Sigmoid colon (tissue), 4 donors: ENCODE measurements around the gene TSC2.

Source experiments
- EP300 ChIP-seq, 4 donors: sonication (generic); formaldehyde crosslinking; IDR thresholded peaks; one replicate each; pipeline ENCODE4 v1.6.1; 2017; ENCODE audit warnings: antibody characterized with exemption in 4 of 4
- POLR2AphosphoS5 ChIP-seq, 4 donors: sonication (generic); formaldehyde crosslinking; IDR thresholded peaks; one replicate each; pipeline ENCODE4 v1.6.1; 2017; ENCODE audit warnings: antibody characterized with exemption in 4 of 4
- TF ChIP-seq, protein P1 (sequence below), 4 experiments: fragments of 450-650 bp in 3 of 4; fragments of 200-600 bp in 1 of 4; IDR thresholded peaks; one replicate each; pipeline ENCODE4 v1.5.1; 2016 to 2019; ENCODE audit warnings: antibody characterized with exemption in 4 of 4, mild to moderate bottlenecking in 3 of 4, moderate library complexity in 2 of 4

DNA sequence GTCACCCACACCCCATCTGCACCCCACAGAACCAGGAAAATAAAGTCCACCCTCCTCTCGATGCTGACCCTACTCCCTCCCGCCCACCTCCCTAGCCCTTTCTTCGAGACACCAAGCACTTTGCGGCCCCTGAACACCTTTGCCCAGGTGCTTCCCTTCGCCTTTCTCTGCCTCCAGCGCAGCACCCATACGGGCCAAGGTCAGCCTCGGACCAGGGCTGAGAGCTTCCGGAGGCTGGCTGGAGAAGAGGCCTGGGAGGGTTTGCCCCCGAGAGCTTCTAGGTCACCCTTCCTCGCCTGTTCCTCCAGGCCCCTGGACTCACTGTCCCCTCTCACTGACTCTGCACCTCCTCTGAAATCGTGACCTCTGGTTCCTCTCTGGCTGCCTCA lies 23.8 kb upstream of the TSC2 start:
- no peak for TF ChIP-seq POLR2AphosphoS5 (IDR thresholded peaks at IDR 0.05)
- TF ChIP-seq, protein P1, sequence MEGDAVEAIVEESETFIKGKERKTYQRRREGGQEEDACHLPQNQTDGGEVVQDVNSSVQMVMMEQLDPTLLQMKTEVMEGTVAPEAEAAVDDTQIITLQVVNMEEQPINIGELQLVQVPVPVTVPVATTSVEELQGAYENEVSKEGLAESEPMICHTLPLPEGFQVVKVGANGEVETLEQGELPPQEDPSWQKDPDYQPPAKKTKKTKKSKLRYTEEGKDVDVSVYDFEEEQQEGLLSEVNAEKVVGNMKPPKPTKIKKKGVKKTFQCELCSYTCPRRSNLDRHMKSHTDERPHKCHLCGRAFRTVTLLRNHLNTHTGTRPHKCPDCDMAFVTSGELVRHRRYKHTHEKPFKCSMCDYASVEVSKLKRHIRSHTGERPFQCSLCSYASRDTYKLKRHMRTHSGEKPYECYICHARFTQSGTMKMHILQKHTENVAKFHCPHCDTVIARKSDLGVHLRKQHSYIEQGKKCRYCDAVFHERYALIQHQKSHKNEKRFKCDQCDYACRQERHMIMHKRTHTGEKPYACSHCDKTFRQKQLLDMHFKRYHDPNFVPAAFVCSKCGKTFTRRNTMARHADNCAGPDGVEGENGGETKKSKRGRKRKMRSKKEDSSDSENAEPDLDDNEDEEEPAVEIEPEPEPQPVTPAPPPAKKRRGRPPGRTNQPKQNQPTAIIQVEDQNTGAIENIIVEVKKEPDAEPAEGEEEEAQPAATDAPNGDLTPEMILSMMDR (IDR thresholded peaks at IDR 0.05), result no peak
- TF ChIP-seq EP300 (IDR thresholded peaks at IDR 0.05), result no peak
